GM19328 (cell line): ENCODE data around the gene OTX1.
"Not testable (repeated sequence)": the region's sequence is repeated elsewhere in the genome, so short reads cannot be mapped to it uniquely, and the experiment has no call there.

Source experiments
- ATAC-seq: cut with Tn5 transposase; IDR thresholded peaks from one replicate; pipeline ENCODE4 v1.9.1; 2021; ENCODE audit warnings: mild to moderate bottlenecking, moderate library complexity; ENCODE audit not compliant: unreplicated experiment

Gene OTX1

DNA sequence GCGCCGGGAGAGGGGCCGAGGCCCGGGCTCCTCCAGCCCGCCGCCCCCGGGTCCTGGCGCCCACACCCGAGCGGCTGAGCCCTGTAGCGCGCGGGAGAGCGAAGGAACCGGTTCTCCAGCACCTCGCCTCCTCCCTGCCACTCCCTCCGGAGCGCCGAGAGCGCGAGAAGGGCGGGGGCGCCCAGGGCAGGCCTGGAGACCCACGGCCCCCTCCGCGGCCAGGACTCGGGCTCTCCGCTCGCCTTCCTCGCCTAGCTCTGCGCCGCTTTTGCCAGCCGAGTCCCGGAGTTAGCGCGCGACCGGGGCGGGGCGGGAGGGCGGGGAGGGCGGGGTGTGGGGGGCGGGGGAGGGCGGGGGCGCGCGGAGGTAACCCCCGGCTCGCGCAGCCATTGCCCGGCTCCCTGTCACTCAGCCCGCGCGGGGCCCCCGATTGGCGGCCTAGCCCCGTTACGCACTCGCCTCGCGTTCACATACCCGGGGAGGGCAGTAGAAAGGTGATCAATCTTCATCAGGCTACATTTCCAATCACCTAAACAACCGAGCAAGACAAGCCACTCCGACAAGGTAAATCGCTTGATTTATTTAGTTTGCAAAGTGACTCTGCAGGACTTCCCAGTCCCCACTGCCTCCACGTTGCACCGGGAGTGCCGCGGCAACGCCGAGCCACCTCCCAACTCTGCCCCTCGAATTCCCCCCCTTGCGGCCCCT is at the start of gene OTX1:
OTX1 (plus strand) TSS at position 497 of the 708 bp plus-strand sequence. CDS start 2,161 bp downstream, outside the sequence.
- ATAC-seq, result peak; percentile 71

DNA sequence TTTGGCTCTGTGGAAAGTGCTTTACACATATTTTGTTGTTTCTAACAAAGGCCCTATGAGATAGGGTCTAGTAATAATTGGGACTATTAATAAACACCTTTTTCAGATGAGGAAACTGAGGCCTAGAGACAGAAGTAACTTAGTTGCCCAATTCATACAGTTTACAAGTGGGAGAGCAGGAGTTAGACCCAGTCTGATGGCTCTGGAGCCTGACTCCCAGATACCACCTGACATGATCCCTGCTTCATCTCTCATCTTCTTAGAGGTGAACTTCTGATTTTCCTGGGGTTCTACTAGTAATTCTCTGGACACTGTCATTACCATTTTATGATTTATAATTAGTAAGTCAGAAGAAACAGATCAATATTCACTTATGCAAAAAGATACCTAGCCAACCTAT is 49.1 kb upstream of the OTX1 start:
- no peak for ATAC-seq

DNA sequence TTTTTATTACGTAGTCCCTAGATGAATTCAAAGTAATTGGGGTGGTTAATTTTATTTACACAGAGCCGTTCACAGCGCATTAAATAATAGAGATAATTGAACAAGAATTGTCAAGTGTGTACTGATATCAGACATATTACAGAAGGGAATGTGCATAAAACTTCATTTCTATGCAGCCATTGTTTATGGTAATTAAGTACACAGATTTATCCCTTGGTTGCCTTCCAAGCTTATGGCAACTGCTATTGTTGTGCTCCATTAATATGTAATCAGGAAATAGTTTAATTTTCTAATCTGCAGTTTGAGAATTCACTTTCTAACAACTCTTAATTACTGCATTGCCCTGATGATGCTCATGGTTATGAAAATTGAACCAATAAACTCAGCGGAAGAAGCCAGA is 47.3 kb upstream of the OTX1 start:
- ATAC-seq, result no peak

DNA sequence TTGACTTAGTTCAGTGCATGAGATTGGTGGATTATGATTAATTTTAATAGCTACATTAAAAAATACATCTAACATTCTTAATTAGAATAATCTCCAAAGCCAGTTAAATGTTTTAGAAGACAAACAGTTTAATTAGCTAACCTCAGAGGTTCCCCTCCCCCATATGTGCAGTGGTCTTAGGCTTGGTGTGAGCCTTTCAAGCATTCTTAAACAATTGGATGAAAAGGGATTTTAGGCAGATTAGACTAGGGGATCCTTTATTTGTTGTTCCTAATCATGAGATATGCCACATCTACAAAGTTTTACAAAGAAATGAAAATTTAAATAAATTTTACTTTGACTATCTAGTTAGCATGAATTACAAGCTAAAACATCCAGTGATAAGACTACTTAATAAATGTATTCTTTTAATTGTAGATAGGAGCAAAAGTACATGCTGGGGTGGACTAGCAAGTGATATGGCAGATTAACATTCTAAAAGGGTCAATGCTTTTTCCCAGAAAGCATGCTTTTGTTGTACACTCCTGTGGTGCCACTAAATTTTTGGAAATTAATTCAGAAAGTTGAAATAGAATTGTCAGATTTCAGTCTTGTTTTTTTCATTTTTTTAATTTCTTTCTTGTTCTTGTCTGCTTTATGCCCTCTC is 42.7 kb upstream of the OTX1 start:
- no peak for ATAC-seq

DNA sequence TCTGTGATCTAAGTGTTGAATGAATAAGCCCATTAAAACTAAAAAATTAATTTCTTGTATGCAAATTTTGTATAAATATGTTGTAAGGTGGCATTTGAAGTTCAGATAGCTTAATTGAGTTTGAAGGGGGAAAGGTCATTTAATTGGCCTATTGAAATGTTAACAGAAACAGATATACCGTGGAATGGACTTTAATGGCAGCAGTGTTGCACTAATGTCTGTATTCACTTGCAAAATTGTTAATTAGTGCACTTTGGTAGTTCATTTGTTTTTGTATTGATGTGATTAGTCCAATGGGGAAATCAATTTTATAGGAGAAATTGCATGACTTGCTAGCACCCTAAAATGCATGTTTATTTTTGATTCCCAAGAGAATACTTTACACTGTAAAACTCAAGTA is 41.8 kb upstream of the OTX1 start:
- ATAC-seq, result no peak

DNA sequence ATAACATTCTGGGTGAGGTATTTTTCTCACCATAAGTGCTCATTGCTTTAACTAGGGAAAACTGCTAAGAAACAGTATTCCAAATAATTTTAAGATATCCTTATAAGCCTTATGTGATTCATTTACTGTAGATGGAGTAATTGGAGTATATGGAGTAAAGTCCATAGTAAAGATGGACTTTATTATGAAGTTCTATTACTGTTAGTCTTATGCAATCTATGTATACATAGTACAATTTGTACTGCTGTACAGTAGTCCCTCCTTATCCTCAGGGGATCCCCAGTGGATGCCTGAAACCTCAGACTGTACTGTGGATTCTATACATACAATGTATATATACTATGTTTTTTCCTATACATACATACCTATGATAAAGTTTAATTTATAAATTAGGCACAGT is 41.1 kb upstream of the OTX1 start:
- ATAC-seq, result no peak

DNA sequence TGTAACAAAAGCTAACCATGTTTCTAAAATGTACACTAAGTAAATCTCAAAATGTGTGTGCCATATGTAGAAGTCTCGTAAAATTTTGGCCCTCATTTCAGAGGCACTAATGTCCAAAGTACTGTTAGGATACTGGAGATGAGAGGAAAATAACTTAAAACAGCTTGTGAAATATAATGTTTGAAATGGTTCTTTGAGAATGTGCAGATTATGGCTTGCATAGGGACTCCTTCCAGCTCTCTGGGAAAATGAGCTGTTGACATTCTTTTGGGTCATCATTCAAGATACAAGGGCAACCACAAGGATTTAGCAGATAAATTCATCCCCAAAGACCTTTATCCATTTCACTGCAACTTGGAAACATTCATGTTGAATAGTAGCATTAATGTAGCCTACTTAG is 38.1 kb upstream of the OTX1 start:
- no peak for ATAC-seq

DNA sequence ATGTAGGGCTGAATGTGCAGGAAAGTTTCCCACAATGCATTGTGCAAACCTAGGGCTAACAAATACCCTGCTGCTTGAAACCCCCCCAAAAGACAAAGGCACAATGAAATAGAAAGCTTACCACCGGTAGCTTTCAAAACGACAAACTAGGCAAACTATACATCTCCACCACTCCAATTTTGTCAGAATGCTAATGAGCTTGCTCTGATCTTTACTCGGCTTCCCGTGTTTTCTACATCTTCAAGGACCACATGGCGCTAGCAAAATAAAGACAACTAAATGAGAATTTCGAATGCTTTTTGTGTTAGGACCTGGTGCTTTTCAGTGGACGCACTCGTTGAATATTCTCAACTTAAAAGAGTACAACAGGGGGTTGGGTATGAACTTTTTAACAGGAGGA is 37.2 kb upstream of the OTX1 start:
- no peak for ATAC-seq

DNA sequence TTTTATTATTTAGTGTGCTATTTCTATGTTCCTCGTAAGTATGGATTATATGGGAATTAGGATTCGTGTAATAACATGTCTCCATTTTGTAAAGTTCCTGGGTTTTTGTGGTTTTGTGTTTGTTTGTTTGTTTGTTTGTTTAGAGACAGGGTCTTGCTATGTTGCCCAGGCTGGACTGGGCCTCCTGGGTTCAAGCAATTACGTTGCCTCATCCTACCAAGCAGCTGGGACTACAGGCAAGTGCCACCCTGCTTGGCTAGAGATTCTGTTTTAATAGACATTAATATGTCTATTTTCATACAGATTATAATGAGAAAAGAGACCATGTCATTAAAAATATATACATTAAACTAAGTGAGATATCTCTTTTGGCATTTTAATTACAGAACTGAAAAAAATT is 35.2 kb upstream of the OTX1 start:
- no peak for ATAC-seq

DNA sequence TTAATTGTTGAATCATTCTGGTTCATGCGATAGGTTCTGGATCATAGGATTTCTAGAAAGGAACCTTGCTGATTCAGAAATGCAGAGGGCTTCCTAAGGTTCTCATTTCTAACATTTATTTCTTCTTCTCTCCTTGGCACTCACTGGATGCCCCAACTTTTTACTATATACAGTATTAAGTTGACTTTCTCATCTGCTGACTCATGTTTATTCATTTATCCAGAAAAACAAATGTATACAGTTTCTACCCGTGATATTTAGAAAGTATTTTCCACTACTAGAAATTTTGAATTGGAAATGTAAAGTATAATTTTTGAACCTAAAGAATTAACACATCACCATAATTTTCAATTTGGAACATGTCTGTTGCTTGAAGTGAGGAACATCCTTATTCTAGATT is 32.2 kb upstream of the OTX1 start:
- no peak for ATAC-seq

DNA sequence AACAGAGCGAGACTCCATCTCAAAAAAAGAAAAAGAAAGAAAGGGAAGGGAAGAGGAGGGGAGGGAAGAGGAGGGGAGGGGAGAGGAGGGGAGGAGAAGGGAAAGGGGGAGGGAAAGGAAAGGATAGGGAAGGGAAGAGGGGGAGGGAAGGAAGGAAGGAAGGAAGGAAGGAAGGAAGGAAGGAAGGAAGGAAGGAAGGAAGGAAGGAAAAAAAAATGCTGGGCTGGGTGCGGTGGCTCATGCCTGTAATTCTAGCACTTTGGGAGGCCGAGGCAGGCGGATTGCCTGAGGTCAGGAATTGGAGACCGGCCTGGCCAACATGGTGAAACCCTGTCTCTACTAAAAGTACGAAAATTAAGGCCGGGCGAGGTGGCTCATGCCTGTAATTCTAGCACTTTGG is 30.9 kb upstream of the OTX1 start:
- ATAC-seq, result not testable (repeated sequence)

DNA sequence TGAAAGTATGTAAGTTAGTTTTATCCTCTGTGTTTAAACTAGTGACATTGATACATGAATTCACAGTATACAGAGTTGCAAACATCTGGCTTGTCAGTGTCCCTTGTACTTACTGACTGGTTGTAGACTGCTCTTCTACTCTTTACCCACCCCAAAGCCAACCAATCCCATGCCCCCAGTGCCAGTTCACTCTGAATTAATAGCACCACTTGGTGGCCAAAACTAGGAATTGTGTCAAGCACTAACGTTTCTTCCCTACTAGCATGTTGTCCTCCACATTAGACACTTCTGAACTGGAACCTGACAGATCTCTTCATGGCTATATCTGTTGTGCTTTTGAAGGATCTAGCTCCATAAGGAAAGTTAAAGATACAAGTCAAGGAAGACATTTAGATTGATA is 27.2 kb upstream of the OTX1 start:
- ATAC-seq, result no peak

DNA sequence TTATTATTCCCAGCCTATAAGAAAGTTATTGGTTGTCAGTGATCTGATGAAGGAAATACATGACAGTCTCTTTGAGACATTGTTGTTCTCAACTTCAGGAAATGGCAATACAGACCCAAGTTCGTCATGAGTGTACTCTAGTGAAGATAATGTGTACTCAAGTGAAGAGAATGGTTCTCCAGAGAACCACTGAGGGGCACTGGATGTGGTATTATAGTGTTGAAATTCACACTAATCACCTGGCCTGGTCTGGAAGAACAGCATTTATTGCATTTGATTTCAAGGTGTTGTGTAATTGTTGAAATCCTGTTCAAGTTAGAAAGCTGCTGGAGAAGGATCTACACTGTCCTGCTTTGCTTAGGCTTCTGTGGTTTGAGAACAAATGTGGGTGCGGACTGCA is 23.4 kb upstream of the OTX1 start:
- no peak for ATAC-seq

DNA sequence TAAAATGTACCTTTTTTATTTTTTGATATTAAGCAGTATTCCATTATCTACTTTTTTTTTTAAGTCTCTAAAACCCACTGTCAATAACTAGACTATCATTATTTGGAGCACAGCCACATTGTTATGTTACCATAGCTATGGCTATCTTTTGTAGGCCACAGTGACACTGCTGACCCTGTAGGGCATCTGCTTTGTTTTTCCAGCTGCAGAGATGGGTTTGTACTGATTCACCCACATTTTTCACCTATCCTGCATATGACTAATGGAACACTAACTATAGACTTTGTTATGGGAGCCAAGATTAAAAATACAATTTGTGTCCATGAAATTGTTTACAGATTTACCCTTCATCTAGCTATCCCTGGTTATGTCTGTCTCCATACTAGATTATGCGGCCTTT is 21.6 kb upstream of the OTX1 start:
- ATAC-seq, result no peak

DNA sequence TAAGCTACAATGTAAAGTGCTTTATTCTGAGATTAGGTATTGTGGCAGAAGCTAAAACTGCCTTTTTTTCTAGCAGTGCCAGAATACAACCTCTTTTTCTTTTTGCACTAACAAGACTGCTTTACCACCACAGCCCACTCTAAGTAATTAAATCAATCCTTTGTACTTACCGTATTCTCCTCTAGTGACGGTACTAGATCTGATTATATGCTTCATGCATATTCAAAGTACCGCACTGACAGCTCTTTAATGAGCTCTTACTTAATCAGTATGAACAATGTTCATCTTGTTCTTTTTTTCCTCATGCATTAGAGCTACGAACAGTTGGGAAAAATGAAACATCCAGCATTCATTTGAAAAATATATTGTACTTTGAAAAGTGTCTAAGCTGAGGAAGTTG is 16.1 kb upstream of the OTX1 start:
- ATAC-seq, result no peak

DNA sequence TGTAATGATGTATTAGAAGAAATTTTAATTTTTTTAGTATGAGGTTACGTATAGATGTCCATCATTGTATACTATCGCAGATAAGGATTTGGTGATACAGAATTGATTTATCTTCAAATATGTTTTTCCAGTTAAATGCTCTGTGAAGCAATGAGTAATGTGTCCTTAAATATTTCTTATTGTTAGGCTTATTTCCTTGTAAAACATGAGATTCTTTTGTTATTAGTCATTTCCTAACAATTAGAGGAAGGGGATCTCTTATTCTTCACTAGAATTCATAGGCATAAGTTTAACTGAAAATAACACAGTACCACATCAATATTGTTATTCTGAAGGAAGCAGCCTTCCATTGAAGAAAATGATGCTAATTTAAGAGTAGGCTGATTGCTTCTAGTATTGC is 15.5 kb upstream of the OTX1 start:
- ATAC-seq, result no peak

DNA sequence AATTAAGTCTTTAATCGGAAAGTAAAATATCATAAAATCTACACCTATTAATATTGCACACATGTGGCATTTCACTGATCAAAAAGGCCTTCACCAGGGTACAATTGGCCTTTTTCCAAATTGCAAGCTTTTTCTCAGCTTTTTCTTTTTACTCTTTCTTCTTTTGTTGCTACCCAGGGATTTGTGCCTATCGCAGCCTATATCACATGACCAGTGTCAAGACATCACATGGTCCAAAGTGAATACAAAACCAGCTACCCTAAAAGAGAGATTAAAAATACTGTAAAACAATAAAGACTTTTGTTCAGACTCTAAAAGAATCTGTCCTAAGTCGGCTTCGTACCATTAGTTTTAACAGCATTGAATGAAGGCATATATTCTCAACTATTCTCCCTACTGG is 15.0 kb upstream of the OTX1 start:
- ATAC-seq, result no peak

DNA sequence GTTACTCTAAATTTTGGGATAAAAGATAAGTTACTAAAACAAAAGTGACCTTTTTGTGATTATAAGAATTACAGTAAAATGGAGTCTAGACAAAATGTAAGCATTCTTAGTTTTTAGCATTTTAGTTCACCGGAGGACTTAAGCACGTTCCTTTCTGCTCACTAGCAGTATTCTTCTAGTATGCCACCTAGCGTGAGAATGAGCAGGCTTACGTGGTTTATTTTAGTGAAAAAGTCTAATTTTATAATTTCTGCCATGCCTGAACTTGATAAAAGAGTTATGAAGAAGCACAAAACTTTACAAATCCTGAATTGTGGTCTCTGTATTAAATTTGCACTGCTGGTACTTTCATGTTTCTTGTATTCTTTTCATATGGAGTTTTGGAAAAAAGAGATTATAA is 12.6 kb upstream of the OTX1 start:
- no peak for ATAC-seq

DNA sequence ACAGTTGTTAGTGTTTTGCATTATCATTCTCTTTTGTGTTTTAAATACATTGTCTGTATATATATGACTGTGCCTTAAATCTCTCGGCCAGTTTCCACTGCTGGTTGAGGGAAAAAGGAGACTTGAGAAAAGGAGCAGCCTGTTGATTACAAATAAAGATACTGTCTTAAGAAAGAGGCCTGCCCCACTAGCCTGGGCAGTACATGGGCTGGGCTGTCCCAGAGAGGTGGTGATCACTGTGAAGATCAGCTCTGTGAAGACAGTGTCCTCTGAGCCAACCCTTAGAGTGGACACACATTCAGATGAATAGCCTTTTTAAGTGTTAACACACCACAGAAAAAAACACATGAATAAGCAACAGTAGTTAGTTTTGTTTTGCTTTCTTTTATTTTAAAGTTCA is 10.0 kb upstream of the OTX1 start:
- ATAC-seq, result no peak

DNA sequence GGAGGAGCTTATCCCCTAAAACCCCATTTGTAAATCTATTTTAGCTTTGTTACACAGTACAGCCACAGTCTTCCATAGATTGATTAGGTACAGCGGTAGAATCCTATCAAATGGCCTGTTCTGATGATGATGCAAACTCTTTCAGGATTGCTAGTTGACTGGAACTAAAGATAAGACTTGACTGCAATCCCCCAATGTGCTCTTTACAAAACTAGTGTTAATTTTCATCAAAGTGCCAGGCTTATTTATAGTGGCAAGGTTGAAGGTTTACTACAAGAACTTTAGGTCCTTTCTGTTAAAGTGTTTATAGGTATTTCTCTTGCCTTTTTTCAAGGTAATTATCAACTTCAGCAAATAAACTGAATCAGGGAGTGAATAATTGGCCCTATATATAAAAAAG is 9.0 kb upstream of the OTX1 start:
- ATAC-seq, result no peak

DNA sequence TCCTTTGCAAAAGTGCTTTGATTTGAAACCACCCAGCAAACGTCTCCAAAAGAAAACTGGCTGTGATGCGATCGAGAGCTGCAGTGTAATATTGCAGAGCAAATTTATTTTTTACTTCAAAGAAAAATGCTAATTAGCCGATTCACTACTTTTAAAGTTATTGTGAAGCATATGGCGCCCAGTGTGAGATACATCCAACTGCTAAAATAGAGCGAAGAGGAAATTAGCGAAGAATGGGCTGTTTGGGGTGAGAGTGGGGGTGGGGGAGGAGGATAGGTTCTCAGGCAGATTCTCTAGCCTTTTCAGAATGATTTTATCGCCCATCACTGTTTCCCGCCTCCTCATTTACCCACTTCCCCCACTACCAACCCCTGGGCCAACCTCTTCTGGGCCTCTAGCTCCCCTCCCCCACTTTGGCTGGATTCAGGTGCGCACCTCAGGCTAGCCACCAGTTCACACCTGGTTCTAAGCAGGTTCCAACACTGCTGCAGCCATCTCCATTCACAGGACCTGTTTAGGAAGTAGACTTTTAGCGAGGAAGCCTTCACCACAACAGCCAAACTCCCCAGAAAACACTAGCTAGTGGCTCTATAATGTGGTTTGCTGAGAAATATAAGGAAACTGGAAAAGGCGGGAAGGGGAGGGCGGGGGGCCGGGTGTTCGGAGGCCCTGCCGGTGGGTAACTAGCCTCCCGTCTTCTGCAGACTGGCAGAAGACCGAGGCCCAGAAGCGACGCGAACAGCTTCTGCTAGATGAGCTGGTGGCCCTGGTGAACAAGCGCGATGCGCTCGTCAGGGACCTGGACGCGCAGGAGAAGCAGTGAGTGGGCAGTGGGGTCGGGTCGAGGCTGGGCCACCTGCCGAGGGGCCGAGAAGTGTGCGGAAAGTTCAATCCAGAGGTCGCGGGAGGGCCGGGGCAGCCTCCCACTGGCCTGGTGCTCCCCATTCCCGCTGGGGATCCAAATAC is 6.0 kb upstream of the OTX1 start:
- ATAC-seq, result no peak

DNA sequence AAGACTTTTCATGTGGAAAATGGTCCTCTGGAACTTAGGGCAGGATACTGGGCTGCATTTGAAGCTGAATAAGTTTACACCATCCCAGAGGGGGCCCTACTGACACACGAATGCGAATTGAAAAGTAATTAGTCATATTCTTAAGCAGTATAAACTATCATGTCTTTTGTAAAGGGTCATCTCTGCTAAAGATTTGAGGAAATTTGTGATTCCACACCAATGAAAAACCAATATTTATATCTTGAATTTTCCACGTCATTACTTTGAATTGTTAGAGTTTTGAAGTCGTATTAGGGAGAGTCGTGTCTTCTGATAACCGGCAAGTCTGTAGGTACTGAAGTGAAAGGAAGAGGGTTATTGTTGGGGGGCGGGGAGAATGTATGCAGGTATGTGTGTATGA is 4.1 kb upstream of the OTX1 start:
- ATAC-seq, result no peak
